Activated CD8-positive, alpha-beta memory T cell treated with anti-CD3 and anti-CD28 coated beads, Interleukin-2, amount 50 U/mL, for 1 hour (primary cell): Measurements from ENCODE around the gene FADS2.
"Not testable (repeated sequence)": the region's sequence is repeated elsewhere in the genome, so short reads cannot be mapped to it uniquely, and the experiment has no call there.

Experiments
- DNase-seq: peaks from one replicate; pipeline ENCODE4 v3.0.0-alpha.2; 2020; ENCODE audit errors: extremely low read depth

Gene FADS2

GRCh38 chr11:61868571-61869428, 40.7 kb downstream of the FADS2 start:
- DNase-seq: no peak

DNA sequence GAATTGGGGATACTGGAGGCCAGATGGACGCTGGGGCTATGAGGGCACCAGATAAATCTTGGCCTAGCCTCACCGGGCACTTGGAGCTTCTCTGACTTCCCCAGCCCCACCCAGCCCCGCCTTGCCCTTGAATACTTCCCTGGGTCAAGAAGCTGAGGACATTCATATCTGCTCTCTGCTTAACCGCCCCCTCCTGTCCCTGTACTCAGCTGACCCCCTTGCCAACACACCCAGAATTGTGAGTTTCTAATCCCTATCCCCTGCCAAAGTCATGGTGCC, 41.3 kb downstream of the FADS2 start:
- DNase-seq: no peak

- no peak for DNase-seq
Measured at GRCh38 chr11:61869708-61870451, 41.8 kb downstream of the FADS2 start.

DNA sequence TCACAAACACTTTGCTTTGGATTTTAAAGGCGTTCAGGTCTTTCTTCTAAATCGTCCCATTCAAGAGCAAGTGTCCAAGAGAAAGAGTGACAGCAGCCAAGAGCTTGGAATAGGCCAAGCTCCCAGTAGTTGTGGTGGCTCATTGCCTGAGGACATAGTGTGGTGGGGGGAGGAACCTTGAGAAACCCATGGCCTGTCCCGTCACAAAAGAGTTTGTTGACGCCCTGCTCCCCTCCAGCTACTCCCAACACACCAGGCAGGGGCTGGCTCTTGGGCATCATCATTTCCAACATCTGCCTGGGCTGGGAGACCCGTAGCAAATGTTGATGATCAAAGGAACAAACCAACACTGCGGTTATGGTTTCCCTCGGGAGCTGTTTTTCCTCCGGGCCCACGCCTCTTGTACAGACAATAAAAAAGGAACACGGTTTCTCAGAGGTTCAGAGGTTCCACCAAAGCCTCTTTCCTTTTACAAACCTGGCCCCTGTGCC, 42.5 kb downstream of the FADS2 start:
- DNase-seq: no peak

- no peak for DNase-seq
Measured at GRCh38 chr11:61871158-61871597, 43.1 kb downstream of the FADS2 start.

DNA sequence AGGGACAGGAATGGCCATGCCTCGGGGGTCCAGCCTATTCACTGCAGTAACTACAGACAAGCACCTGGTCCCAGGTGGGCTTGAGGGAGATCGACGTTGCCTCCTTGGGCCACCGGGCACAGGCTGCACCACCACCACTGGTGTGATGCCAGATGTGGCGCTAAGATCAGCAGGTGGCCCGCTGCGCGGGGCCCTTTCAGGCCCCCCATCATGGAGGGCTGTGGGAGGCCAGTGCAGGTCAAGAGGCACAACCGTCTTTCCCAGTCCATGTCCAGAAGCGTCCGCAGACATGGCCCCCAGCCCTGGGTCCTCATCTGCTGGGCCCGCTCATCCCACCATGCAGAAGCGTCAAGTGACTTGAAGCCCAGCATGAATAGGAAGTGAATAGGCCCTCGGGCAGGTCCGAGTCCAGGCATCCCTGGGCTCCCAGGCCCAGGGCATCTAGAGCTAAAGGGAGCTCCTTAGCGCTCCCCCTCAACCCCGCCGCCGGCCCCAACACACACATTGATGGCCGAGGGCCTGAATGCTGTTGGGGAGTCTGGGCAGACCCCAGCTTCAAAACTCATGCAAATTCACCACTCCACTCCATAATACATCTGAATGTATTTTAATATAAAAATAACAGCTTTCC, 45.0 kb downstream of the FADS2 start:
- DNase-seq: no peak

DNA sequence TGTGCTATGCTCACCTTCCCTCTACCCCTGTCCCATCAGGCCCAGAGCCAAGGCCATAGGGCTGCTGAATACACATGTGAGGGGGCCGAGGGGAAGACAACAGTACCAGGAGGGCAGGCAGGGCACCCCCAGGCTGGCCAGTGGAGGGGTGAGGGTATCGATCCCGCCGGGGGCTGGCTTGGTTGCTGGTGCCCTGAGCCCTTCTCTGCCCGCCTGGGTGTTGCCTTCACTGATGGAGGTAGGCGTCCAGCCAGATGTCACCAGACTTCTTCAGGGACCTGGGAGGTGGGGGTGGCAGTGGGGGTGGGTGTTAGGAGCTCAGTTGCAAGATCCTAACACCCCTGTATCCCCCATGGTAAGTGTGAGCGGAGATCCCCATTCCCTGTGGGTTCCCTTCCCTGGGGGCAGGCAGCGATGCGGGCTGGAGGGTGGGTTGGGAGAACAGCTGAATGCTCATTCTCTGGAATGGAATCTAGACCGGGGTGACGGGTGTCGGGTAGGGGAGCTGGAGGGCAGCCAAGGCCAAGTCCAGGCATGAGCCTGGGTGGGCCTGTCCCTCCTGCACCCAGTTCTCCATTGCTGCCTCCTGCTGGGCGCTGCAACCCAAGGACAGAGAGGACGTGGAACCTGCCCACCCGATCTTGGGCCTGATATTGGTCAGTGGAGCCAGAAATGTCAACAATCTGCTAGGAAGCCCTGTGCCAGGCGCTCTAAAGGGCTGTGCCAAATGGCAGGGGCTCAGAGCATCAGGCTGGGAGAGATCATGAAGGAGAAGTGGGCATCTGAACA, 45.7 kb downstream of the FADS2 start:
- no peak for DNase-seq

- DNase-seq: no peak
Measured at GRCh38 chr11:61874377-61874809, 46.3 kb downstream of the FADS2 start.

GRCh38 chr11:61874853-61875252, 46.8 kb downstream of the FADS2 start:
- no peak for DNase-seq

- DNase-seq: no peak
Measured at GRCh38 chr11:61875698-61876097, 47.6 kb downstream of the FADS2 start.

GRCh38 chr11:61879152-61879551, 51.1 kb downstream of the FADS2 start:
- no peak for DNase-seq

DNA sequence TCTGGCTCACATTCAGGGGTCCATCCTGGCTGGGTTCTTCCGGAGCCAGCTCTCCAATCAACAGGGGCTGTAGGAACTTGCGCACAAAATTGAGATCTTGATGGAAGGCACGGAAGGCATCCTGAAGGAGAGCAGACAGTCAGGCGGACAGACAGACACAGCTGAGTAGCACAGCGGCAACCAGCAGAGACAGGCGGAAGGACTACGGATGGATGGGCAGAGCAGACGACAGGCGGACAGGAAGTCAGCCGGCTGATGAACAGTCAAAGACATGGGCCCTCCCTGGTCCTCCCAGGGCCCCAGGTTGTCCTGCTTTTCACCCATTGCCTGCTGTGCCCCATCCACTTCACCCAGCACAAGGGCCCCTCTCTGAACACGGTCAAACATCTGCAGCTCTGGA, 51.9 kb downstream of the FADS2 start:
- no peak for DNase-seq

GRCh38 chr11:61880454-61880853, 52.4 kb downstream of the FADS2 start:
- no peak for DNase-seq

GRCh38 chr11:61881397-61881796, 53.3 kb downstream of the FADS2 start:
- no peak for DNase-seq

- not testable (repeated sequence) for DNase-seq
Measured at GRCh38 chr11:61882267-61882666, 54.2 kb downstream of the FADS2 start.

GRCh38 chr11:61882879-61883278, 54.8 kb downstream of the FADS2 start:
- DNase-seq: no peak

- no peak for DNase-seq
Measured at GRCh38 chr11:61883327-61883726, 55.2 kb downstream of the FADS2 start.

- DNase-seq: no peak
Measured at GRCh38 chr11:61883947-61884346, 55.8 kb downstream of the FADS2 start.

DNA sequence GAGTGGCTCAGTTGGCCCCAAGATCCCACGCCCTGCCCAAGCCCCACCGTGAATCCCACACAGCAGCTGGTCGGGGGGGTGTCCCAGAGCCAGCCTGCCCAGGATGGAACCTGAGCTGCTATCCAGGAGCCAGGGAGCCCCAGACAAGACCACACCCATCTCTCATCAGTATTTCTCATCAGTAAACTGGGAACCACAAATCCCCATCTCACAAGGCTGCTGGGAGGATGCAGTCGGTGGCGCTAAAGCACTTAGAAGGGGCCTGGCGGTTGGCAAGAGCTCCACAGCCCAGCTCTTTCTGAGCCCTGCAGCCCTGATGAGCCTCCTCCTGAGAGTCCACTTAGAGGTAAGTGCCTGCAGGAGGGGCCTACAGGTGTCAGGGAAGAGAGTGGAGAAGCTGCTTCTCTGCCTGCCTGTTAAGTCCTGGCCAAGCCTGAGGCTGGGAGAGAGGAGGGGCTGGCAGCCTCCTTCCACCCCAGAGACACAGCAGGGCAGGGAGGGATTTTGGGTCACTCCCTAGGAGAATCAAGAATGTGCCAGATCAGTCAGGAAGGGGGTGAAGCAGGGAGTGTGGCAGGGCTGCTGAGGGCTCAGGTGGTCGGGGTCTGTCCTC, 57.2 kb downstream of the FADS2 start:
- no peak for DNase-seq

DNA sequence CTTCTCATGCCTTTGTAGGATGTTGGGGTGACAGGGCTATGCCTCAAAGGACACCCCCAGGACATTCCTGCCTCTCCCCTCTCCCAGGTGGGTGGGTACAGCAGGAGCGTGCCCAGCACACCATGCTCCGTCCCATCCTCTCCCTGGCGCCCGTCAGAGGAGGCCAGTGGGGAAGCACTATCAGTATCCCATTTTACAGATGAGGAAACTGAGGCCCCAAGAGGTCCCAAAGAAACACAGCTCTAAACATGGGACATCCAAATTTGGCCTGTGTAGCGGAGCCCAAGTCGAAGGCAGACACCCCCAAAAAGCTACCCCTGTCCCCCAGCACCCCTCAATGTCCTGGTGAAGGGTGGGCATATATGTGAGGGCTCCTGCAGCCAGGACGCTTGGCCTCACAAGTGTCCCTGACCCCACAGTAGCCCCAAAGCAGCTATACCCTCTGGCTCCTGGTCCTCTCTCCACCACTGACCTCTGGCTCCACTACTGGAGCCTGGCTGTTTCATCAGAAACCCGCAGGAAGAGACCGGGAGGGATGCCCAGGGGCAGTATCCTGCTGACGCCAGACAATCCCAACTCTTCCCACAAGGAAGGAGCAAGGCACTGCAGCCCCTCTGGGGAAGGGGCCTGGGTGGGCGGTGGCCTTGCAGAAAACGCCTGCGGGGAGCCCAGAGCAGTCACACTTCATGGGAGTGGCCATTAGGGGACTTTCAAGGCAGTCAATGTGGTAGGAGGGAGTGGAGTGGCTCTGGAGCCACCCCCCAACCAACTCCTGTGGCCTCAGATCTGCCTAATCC, 57.9 kb downstream of the FADS2 start:
- DNase-seq: no peak

DNA sequence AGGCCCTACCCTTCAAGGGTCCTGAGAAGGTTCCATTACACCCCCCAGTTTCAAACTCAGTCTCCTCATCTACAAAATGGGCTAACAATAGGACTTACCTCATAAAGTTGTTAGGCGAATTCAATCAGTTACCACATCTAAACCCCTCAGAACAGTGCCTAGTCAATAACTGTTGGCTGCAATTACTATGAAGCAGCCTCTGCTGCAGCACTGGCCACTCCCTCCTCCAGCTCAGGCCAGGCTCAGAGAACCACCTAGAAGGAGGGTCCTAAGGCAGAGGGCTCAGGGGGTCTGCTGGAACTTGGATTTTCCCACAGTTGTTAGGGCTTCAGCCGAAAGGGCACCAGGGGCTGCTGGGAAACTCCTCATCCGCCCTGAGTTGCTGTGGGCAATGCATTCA, 58.5 kb downstream of the FADS2 start:
- no peak for DNase-seq
